ENCODE measurements around the gene ADGRB2.

ADGRB2 gene

DNA sequence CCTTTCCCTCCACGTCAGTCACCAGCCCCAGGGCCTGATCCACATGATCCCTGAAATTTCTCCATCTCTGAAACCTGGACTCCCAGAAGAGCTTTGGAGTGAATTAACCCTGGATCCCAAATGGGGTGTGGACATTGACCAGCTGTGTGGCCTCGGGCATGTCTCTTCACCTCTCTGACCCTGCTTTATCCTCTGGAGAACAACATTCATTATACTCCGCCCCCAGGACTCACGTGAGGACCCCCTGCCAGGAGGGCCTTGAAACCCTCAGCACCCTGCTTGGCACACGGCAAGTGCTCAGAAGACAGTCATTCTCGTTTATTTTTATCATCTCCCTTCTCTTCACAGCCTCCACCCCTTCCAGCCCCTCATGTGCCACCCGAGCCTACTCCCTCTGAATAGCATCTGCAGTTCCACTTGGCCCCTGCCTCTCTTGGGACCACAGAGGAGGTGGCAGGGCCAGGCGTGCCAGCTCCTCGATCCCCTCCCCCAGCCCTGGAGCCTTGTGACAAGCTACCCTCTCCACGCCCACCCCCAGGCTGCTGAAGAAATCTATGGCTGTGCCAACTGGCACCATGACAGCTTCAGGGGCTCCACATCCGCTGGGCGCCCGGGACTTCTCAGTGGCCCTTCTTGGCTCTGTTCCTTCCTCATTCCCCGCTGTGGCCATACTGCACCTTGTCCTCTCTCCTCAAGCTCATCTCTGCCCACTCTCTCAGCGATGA is 18.0 kb downstream of the ADGRB2 start:
- Histone ChIP-seq H3K4me2 (ENCODE audit: low read length) (no peak overlapping the region), H3K27me3 (ENCODE audit: low read depth, low read length) (no peaks in the 10 kb centered on the region), H3K36me3 (replicated peaks; ENCODE audit: low read depth, low read length) (no peaks in the 10 kb centered on the region), H4K20me1 (ENCODE audit: insufficient read depth, low read length) (no peaks in the 10 kb centered on the region), H3K9me3 (ENCODE audit: insufficient read depth, low read length) (no peaks in the 10 kb centered on the region), H3K4me3 (ENCODE audit: low read length) (no peak overlapping the region), H3K79me2 (ENCODE audit: low read length) (no peaks in the 10 kb centered on the region), H3K27ac (ENCODE audit: low read length) (no peak overlapping the region), H3K9ac (ENCODE audit: low read length) (no peak overlapping the region), H2AFZ (ENCODE audit: low read depth, low read length) (no peak overlapping the region), H3K4me1 (ENCODE audit: low read length) (peaks cover 19% of the 10 kb centered on the region)
- TF ChIP-seq EZH2phosphoT487 (IDR thresholded peaks at IDR 0.05; ENCODE audit: low read depth), result no peak
- TF ChIP-seq, protein P1, sequence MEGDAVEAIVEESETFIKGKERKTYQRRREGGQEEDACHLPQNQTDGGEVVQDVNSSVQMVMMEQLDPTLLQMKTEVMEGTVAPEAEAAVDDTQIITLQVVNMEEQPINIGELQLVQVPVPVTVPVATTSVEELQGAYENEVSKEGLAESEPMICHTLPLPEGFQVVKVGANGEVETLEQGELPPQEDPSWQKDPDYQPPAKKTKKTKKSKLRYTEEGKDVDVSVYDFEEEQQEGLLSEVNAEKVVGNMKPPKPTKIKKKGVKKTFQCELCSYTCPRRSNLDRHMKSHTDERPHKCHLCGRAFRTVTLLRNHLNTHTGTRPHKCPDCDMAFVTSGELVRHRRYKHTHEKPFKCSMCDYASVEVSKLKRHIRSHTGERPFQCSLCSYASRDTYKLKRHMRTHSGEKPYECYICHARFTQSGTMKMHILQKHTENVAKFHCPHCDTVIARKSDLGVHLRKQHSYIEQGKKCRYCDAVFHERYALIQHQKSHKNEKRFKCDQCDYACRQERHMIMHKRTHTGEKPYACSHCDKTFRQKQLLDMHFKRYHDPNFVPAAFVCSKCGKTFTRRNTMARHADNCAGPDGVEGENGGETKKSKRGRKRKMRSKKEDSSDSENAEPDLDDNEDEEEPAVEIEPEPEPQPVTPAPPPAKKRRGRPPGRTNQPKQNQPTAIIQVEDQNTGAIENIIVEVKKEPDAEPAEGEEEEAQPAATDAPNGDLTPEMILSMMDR (IDR thresholded peaks at IDR 0.05; ENCODE audit: low read depth, low read length), result no peak

- Histone ChIP-seq H3K27ac (ENCODE audit: low read length) (no peak overlapping the region), H3K9ac (ENCODE audit: low read length) (no peak overlapping the region; the same call in 1 of the 2 replicates), H3K4me2 (ENCODE audit: low read length) (peak overlapping the region; percentile 45)
Observed at GRCh38 chr1:31745096-31745945, 18.8 kb downstream of the ADGRB2 start.

GRCh38 chr1:31744165-31744888 is 19.8 kb downstream of the ADGRB2 start:
- Histone ChIP-seq H3K4me2 (ENCODE audit: low read length) (peak overlapping the region; percentile 45), H3K79me2 (ENCODE audit: low read length) (no peaks in the 10 kb centered on the region), H2AFZ (ENCODE audit: low read depth, low read length) (no peak overlapping the region), H4K20me1 (ENCODE audit: insufficient read depth, low read length) (no peaks in the 10 kb centered on the region), H3K9ac (ENCODE audit: low read length) (no peak overlapping the region; the same call in 1 of the 2 replicates), H3K4me1 (ENCODE audit: low read length) (peaks cover 19% of the 10 kb centered on the region), H3K27me3 (ENCODE audit: low read depth, low read length) (no peaks in the 10 kb centered on the region), H3K27ac (ENCODE audit: low read length) (no peak overlapping the region), H3K36me3 (replicated peaks; ENCODE audit: low read depth, low read length) (no peaks in the 10 kb centered on the region), H3K9me3 (ENCODE audit: insufficient read depth, low read length) (no peaks in the 10 kb centered on the region), H3K4me3 (ENCODE audit: low read length) (peak overlapping the region; percentile 13; the same call in 1 of the 2 replicates)
- TF ChIP-seq EZH2phosphoT487 (IDR thresholded peaks at IDR 0.05; ENCODE audit: low read depth), result no peak
- TF ChIP-seq, protein P1 (IDR thresholded peaks at IDR 0.05; ENCODE audit: low read depth, low read length), result no peak

More at GRCh38 chr1:31745096-31745945, 18.8 kb downstream of the ADGRB2 start:
- no peaks in the 10 kb centered on the region for H3K36me3 ChIP-seq (replicated peaks; ENCODE audit: low read depth, low read length)
- no peak for TF ChIP-seq EZH2phosphoT487 (IDR thresholded peaks at IDR 0.05; ENCODE audit: low read depth)
- TF ChIP-seq, protein P1 (IDR thresholded peaks at IDR 0.05; ENCODE audit: low read depth, low read length), result peak; percentile 66
- H2AFZ ChIP-seq (ENCODE audit: low read depth, low read length), result no peak overlapping the region
- H3K79me2 ChIP-seq (ENCODE audit: low read length), result no peaks in the 10 kb centered on the region
- no peaks in the 10 kb centered on the region for H3K27me3 ChIP-seq (ENCODE audit: low read depth, low read length)
- no peaks in the 10 kb centered on the region for H3K9me3 ChIP-seq (ENCODE audit: insufficient read depth, low read length)
- no peak overlapping the region; the same call in 1 of the 2 replicates for H3K4me3 ChIP-seq (ENCODE audit: low read length)
- no peaks in the 10 kb centered on the region for H4K20me1 ChIP-seq (ENCODE audit: insufficient read depth, low read length)
- peaks cover 19% of the 10 kb centered on the region for H3K4me1 ChIP-seq (ENCODE audit: low read length)

Data from OCI-LY3 (cell line).